Neural crest cell (in vitro differentiated cells): ENCODE data around the gene TYSND1. TPM values are rescaled to one million over a fixed set of nuclear protein-coding genes. Genes with fewer than 3 reads are reported as not detected.

Source experiments
- DNase-seq: peaks from one replicate; pipeline ENCODE4 v3.0.0; 2021; ENCODE audit warnings: low read depth, mixed read lengths, low spot score
- H3K27ac Mint-ChIP-seq: one replicate; pipeline ENCODE4 v1.8.0; 2021; ENCODE audit warnings: mild to moderate bottlenecking, mixed read lengths; ENCODE audit not compliant: unreplicated experiment
- H3K27me3 Mint-ChIP-seq: 2 replicates; pipeline ENCODE4 v1.8.0; 2021; ENCODE audit warnings: low read depth, mild to moderate bottlenecking, mixed read lengths
- H3K36me3 Mint-ChIP-seq: 2 replicates; pipeline ENCODE4 v1.8.0; 2021; ENCODE audit warnings: low read depth, mild to moderate bottlenecking, mixed read lengths
- H3K4me1 Mint-ChIP-seq: 2 replicates; pipeline ENCODE4 v1.8.0; 2021; ENCODE audit warnings: mixed read lengths
- H3K4me3 Mint-ChIP-seq: one replicate; pipeline ENCODE4 v1.8.0; 2021; ENCODE audit warnings: mild to moderate bottlenecking, mixed read lengths
- H3K9me3 Mint-ChIP-seq: 2 replicates; pipeline ENCODE4 v1.8.0; 2021; ENCODE audit warnings: mixed read lengths
- CTCF ChIP-seq: fragments of 200-600 bp; sonication (generic); conservative IDR thresholded peaks from 2 replicates; pipeline ENCODE4 v1.5.0; 2021; ENCODE audit warnings: antibody characterized with exemption, mild to moderate bottlenecking
- total RNA-seq: library from RNA; stranded (reverse); gene quantifications from 2 replicates; pipeline ENCODE4 v1.2.1, GENCODE V29; 2021

The TYSND1 gene
- total RNA-seq, 1 donor from 2014 or later: 17.6 TPM

DNA sequence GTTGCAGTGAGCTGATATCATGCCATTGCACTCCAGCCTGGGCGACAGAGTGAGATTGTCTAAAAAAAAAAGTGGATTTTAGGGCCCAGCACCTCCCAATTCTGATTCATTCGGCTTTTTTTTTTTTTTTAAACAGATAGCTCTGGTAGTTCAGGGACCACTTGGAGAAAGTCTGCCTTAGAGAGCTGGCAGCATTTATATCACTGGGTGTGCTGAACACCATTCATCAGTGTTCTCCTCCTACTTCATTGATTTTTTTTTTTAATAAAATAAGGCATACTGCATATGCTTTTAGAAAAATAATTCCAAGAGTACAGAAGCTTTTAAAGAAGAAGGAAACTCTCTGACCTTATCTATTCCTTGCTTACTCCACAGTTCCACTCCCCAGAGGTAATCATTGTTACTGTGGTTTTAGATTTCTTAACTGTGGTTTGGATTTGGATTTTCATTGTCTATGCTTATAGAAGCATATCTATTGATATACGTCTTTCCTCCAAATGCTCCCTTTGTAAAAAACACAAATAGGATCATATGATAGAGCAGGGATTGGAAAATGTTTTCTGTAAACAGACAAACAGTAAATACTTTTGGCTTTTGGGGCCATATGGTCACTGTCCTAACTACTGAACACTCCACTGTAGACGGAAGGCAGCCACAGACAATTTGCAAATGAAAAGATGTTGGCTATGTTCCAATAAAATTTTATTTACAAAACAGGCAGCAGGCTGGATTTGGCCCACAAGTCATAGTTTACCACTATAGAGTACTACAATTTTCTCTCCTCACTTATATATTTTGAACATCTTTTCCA is 44.9 kb upstream of the TYSND1 start:
- no peak for DNase-seq
- Mint-ChIP-seq H3K27me3 (no peaks in the 10 kb centered on the region), H3K9me3 (no peaks in the 10 kb centered on the region), H3K4me1 (no peaks in the 10 kb centered on the region), H3K36me3 (no peaks in the 10 kb centered on the region), H3K27ac (no peak overlapping the region), H3K4me3 (no peak overlapping the region)
- TF ChIP-seq CTCF: no peak

GRCh38 chr10:70190581-70190980 is 44.1 kb upstream of the TYSND1 start:
- peaks cover under 1% of the 10 kb centered on the region for H3K27me3 Mint-ChIP-seq
- no peak for TF ChIP-seq CTCF
- no peaks in the 10 kb centered on the region for H3K36me3 Mint-ChIP-seq
- no peaks in the 10 kb centered on the region for H3K9me3 Mint-ChIP-seq
- no peak overlapping the region for H3K27ac Mint-ChIP-seq
- no peak for DNase-seq
- H3K4me1 Mint-ChIP-seq: no peaks in the 10 kb centered on the region
- H3K4me3 Mint-ChIP-seq: no peak overlapping the region

- TF ChIP-seq CTCF: no peak
- Mint-ChIP-seq H3K36me3 (no peaks in the 10 kb centered on the region), H3K27ac (no peak overlapping the region), H3K9me3 (no peaks in the 10 kb centered on the region), H3K4me3 (no peak overlapping the region), H3K27me3 (peaks cover 5% of the 10 kb centered on the region), H3K4me1 (no peaks in the 10 kb centered on the region)
- DNase-seq: no peak
These were observed 43.6 kb upstream of the TYSND1 start for GRCh38 chr10:70190102-70190501.

GRCh38 chr10:70188768-70189167 is 42.3 kb upstream of the TYSND1 start:
- no peaks in the 10 kb centered on the region for H3K4me1 Mint-ChIP-seq
- no peak overlapping the region for H3K27ac Mint-ChIP-seq
- no peaks in the 10 kb centered on the region for H3K36me3 Mint-ChIP-seq
- TF ChIP-seq CTCF: no peak
- peaks cover 14% of the 10 kb centered on the region for H3K27me3 Mint-ChIP-seq
- H3K9me3 Mint-ChIP-seq: no peaks in the 10 kb centered on the region
- no peak overlapping the region for H3K4me3 Mint-ChIP-seq
- no peak for DNase-seq

DNA sequence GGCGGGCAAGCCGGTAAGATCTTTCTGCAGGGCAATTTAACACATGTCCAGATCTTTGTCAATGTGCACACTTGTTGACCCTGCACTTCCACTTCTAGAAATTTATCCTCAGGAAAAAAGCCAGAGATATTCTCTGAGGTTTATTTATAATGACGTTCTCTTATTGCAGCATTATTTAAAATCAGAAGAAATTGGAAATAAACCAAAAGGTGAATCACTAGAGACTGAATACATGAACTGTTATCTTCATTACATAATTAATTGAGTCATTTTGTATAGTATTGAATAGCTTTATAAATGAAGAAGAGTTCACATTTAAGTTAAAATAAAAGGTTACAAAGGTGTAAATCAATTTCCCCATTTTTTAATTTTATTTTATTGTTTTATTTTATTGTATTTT is 40.1 kb upstream of the TYSND1 start:
- H3K9me3 Mint-ChIP-seq: no peaks in the 10 kb centered on the region
- peaks cover 25% of the 10 kb centered on the region for H3K27me3 Mint-ChIP-seq
- H3K27ac Mint-ChIP-seq: no peak overlapping the region

More for the DNA sequence above, 40.1 kb upstream of the TYSND1 start:
- DNase-seq: no peak
- H3K4me3 Mint-ChIP-seq: no peak overlapping the region
- TF ChIP-seq CTCF: no peak
- H3K4me1 Mint-ChIP-seq: no peaks in the 10 kb centered on the region
- H3K36me3 Mint-ChIP-seq: no peaks in the 10 kb centered on the region
